GM10266 (cell line): Measurements from ENCODE around the gene OR10A4.

Source experiments
- DNase-seq: peaks from one replicate; pipeline ENCODE4 v3.0.0; 2012; ENCODE audit errors: extremely low spot score
- TF ChIP-seq, protein P1 (sequence below): IDR thresholded peaks from 2 replicates; pipeline ENCODE4 v1.5.1; 2012; ENCODE audit warnings: mild to moderate bottlenecking, low read depth; ENCODE audit not compliant: control insufficient read depth, insufficient read depth; ENCODE audit errors: missing control alignments

Gene OR10A4, protein sequence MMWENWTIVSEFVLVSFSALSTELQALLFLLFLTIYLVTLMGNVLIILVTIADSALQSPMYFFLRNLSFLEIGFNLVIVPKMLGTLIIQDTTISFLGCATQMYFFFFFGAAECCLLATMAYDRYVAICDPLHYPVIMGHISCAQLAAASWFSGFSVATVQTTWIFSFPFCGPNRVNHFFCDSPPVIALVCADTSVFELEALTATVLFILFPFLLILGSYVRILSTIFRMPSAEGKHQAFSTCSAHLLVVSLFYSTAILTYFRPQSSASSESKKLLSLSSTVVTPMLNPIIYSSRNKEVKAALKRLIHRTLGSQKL

DNA sequence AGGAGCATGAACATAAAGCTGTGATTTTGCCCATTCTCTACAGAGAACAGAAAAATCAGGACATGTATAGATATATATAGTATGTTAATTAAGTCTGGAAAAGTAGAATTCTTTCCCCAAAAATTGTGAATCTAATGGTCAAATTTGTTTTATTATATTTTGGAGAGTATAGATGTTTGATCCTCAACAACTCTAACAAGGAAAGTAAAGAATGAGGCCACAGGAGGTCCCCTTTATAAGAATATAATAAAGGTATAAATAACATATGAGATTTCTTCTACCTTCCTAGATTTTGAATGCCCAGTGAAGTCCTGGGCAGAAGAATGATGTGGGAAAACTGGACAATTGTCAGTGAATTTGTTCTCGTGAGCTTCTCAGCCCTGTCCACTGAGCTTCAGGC is at the start of gene OR10A4:
Gene OR10A4, plus strand, starts transcription at position 301 of the 400 bp plus-strand sequence. Its CDS starts 23 bp downstream, at position 324.
- no peak for DNase-seq
- TF ChIP-seq, protein P1, sequence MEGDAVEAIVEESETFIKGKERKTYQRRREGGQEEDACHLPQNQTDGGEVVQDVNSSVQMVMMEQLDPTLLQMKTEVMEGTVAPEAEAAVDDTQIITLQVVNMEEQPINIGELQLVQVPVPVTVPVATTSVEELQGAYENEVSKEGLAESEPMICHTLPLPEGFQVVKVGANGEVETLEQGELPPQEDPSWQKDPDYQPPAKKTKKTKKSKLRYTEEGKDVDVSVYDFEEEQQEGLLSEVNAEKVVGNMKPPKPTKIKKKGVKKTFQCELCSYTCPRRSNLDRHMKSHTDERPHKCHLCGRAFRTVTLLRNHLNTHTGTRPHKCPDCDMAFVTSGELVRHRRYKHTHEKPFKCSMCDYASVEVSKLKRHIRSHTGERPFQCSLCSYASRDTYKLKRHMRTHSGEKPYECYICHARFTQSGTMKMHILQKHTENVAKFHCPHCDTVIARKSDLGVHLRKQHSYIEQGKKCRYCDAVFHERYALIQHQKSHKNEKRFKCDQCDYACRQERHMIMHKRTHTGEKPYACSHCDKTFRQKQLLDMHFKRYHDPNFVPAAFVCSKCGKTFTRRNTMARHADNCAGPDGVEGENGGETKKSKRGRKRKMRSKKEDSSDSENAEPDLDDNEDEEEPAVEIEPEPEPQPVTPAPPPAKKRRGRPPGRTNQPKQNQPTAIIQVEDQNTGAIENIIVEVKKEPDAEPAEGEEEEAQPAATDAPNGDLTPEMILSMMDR = no peak

DNA sequence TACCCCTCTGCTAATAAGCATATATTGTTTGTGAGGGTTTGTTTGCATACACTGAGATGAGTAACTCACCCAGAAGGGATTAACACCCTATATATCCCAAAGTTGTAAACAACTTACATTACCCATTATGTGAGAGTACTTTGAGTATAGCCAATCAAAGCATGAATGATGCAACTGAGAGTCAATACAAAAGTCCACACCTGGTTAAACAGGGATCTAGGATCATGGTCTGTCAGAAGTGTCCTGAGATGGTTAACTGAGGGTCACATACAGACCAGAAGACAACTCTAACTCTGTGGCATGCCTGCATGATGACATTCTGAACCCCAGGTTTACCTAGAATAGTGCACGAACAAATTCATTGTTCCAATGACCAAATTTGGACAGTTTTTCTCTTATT is 48.3 kb upstream of the OR10A4 start:
- TF ChIP-seq, protein P1 = no peak
- DNase-seq = no peak

DNA sequence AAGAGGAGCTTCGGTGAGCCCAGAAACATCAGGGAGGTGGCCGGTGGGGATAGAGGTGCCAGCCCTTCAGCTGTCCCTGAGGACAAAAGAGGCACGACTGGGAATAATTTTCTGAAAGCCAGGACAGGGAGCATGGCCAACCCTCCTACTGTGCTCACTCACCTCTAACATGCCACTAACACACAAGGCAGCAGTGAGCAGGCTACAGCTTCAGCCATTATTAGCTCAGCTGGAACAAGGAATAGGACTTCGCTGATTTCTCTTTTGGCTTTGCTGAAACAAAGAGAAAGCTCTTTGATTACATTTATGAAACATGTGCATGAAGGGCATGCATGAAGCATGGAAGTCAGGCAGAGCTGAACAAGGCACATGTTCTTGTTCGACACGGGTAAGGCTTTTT is 43.1 kb upstream of the OR10A4 start:
- TF ChIP-seq, protein P1 = no peak
- no peak for DNase-seq

DNA sequence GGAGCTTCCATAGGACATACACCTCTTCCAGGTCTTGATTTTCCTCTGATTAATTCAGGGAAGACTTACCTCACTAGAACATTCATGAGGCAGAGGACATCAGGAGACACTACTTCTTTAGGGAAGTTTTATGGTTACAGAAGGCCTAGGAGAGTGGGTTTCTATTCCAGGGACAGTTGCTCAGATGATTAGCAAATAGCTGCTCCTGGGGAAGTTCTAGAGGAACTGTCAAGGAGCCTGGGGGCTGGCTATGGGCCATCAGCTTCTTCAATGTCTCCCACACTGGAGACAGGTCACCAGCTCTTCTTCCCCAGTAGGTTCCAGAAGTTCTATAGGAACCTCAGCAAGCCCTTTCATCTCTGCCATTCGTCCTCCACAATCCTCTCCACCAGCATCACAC is 42.4 kb upstream of the OR10A4 start:
- DNase-seq = no peak
- TF ChIP-seq, protein P1 = no peak

DNA sequence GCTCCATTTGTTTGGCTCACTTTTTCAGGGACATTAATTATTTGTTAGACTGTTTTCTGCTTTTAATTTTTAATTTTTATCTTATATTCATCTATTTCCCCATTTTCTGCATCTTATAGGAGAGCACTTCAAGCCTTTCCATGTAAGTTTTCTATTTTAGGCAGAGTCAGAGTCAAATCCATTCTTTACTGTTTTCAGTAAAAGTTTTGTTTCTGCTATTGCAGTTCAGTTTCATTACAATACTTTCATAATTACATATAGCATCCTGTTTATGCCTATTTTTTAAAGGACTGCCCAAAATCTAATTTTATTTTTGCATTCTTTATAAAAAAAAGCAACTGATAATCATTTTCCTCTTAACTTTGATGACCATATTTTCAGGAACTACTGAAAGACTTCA is 34.7 kb upstream of the OR10A4 start:
- peak; percentile 8 for DNase-seq
- TF ChIP-seq, protein P1 = no peak

DNA sequence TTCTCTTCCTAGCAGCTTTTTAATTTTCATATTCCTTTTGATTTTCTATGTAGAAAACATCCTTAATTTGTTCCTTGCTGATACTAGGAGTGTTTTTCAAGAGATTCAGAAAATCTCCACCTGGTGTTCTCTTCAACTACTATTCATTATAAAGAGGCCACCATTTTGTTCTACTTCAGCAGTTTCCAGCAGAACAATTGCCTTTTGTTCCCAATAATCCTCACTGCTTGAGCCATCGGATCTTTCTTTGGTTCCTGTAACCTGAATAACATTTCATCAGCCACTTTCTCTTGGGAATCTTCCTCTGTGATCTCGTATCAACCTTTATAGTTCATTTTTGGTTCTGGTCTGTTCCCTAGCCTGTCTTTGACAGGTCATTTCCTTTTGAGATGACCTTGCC is 32.8 kb upstream of the OR10A4 start:
- TF ChIP-seq, protein P1 = no peak
- no peak for DNase-seq

DNA sequence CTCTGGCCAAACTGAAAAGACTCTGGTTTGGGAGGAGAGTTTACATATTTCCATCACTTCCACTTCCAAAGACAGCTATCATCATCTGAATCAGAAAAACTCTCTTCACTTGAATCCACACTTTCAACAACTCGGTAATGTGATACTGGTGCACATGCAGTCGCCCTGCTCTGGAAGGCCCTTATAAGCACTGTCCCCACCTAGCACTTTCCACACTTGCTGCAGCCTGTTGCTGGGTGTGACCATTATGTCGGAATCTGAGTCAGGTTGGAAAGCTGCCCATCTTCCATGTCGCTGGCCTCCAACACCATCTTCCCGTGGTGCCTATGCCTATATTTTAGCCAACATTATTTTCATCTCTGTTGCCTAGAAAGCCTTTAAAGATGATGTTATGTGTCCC is 32.1 kb upstream of the OR10A4 start:
- TF ChIP-seq, protein P1 = no peak
- no peak for DNase-seq
